ENCODE measurements around the gene ARHGAP24.

Gene ARHGAP24

GRCh38 chr4:85520765-85521749, 46.1 kb downstream of the ARHGAP24 start:
- no peak for DNase-seq

- DNase-seq: no peak
Observed at GRCh38 chr4:85522277-85522676, 47.3 kb downstream of the ARHGAP24 start.

- no peak for DNase-seq
Observed at GRCh38 chr4:85522836-85523235, 47.9 kb downstream of the ARHGAP24 start.

GRCh38 chr4:85527815-85528214, 52.9 kb downstream of the ARHGAP24 start:
- no peak for DNase-seq

GRCh38 chr4:85531560-85532341, 56.8 kb downstream of the ARHGAP24 start:
- no peak for DNase-seq

- DNase-seq: no peak
Observed at GRCh38 chr4:85534120-85534519, 59.2 kb downstream of the ARHGAP24 start.

- no peak for DNase-seq
Observed at GRCh38 chr4:85543832-85544231, 68.9 kb downstream of the ARHGAP24 start.

- DNase-seq: no peak
Observed at GRCh38 chr4:85544751-85545150, 69.8 kb downstream of the ARHGAP24 start.

GRCh38 chr4:85548116-85548515, 73.2 kb downstream of the ARHGAP24 start:
- no peak for DNase-seq

GRCh38 chr4:85548841-85549240, 73.9 kb downstream of the ARHGAP24 start:
- DNase-seq: no peak

GRCh38 chr4:85555206-85555605, 80.3 kb downstream of the ARHGAP24 start:
- DNase-seq: no peak

GRCh38 chr4:85556283-85556682, 81.3 kb downstream of the ARHGAP24 start:
- DNase-seq: no peak

- no peak for DNase-seq
Observed at GRCh38 chr4:85557016-85557901, 82.3 kb downstream of the ARHGAP24 start.

GRCh38 chr4:85565761-85566480, 91.0 kb downstream of the ARHGAP24 start:
- DNase-seq: no peak

- DNase-seq: no peak
Observed at GRCh38 chr4:85569730-85570299, 94.9 kb downstream of the ARHGAP24 start.

GRCh38 chr4:85570388-85570787, 95.4 kb downstream of the ARHGAP24 start:
- no peak for DNase-seq

- no peak for DNase-seq
Observed at GRCh38 chr4:85571008-85571407, 96.1 kb downstream of the ARHGAP24 start.

- DNase-seq: no peak
Observed at GRCh38 chr4:85573270-85573669, 98.3 kb downstream of the ARHGAP24 start.

GRCh38 chr4:85577307-85577706, 102.4 kb downstream of the ARHGAP24 start:
- DNase-seq: no peak

GRCh38 chr4:85579942-85580341, 105.0 kb downstream of the ARHGAP24 start:
- no peak for DNase-seq

- DNase-seq: no peak
Observed at GRCh38 chr4:85580489-85580888, 105.5 kb downstream of the ARHGAP24 start.

- DNase-seq: no peak
Observed at GRCh38 chr4:85587952-85588351, 113.0 kb downstream of the ARHGAP24 start.
